Activated CD4-positive, alpha-beta memory T cell treated with anti-CD3 and anti-CD28 coated beads for 36 hours (primary cell): ENCODE data around the gene SACM1L. TPM values are rescaled to one million over a fixed set of nuclear protein-coding genes. Genes with fewer than 3 reads are reported as not detected.

Experiments used
- CTCF ChIA-PET: fragments of 350-600 bp; sonication (Branson Sonifier 250); formaldehyde crosslinking; loops from one replicate; lab custom pipeline; 2021; ENCODE audit warnings: antibody characterized with exemption, inconsistent platforms; lab: Charles Lee
- POLR2A ChIA-PET: fragments of 350-600 bp; sonication (Branson Sonifier 250); formaldehyde crosslinking; loops from one replicate; lab custom pipeline; 2021; ENCODE audit warnings: antibody characterized with exemption; lab: Charles Lee
- DNase-seq: peaks from one replicate; pipeline ENCODE4 v3.0.0-alpha.2; 2020
- H3K27ac Mint-ChIP-seq: one replicate; pipeline ENCODE4 v1.8.0; 2021; ENCODE audit warnings: mixed read lengths
- H3K27me3 Mint-ChIP-seq: one replicate; pipeline ENCODE4 v1.8.0; 2021; ENCODE audit warnings: mixed read lengths
- H3K36me3 Mint-ChIP-seq: one replicate; pipeline ENCODE4 v1.8.0; 2021; ENCODE audit warnings: mixed read lengths
- H3K4me1 Mint-ChIP-seq: one replicate; pipeline ENCODE4 v1.8.0; 2021; ENCODE audit warnings: low read depth, mixed read lengths
- H3K4me3 Mint-ChIP-seq: one replicate; pipeline ENCODE4 v1.8.0; 2021; ENCODE audit warnings: mild to moderate bottlenecking, mixed read lengths
- H3K9me3 Mint-ChIP-seq: one replicate; pipeline ENCODE4 v1.8.0; 2021; ENCODE audit warnings: mixed read lengths
- intact Hi-C: fragments of 100-400 bp; cut with micrococcal nuclease; formaldehyde crosslinking; loops from one replicate; pipeline ENCODE4 v1.15.1; 2023
- total RNA-seq, 2 experiments: library from RNA; stranded (reverse); gene quantifications; one replicate each; pipeline ENCODE4 v1.2.3, GENCODE V29; 2021

Gene SACM1L, protein sequence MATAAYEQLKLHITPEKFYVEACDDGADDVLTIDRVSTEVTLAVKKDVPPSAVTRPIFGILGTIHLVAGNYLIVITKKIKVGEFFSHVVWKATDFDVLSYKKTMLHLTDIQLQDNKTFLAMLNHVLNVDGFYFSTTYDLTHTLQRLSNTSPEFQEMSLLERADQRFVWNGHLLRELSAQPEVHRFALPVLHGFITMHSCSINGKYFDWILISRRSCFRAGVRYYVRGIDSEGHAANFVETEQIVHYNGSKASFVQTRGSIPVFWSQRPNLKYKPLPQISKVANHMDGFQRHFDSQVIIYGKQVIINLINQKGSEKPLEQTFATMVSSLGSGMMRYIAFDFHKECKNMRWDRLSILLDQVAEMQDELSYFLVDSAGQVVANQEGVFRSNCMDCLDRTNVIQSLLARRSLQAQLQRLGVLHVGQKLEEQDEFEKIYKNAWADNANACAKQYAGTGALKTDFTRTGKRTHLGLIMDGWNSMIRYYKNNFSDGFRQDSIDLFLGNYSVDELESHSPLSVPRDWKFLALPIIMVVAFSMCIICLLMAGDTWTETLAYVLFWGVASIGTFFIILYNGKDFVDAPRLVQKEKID
- 10 to 100 TPM; 64.3 to 71.2 TPM for total RNA-seq

DNA sequence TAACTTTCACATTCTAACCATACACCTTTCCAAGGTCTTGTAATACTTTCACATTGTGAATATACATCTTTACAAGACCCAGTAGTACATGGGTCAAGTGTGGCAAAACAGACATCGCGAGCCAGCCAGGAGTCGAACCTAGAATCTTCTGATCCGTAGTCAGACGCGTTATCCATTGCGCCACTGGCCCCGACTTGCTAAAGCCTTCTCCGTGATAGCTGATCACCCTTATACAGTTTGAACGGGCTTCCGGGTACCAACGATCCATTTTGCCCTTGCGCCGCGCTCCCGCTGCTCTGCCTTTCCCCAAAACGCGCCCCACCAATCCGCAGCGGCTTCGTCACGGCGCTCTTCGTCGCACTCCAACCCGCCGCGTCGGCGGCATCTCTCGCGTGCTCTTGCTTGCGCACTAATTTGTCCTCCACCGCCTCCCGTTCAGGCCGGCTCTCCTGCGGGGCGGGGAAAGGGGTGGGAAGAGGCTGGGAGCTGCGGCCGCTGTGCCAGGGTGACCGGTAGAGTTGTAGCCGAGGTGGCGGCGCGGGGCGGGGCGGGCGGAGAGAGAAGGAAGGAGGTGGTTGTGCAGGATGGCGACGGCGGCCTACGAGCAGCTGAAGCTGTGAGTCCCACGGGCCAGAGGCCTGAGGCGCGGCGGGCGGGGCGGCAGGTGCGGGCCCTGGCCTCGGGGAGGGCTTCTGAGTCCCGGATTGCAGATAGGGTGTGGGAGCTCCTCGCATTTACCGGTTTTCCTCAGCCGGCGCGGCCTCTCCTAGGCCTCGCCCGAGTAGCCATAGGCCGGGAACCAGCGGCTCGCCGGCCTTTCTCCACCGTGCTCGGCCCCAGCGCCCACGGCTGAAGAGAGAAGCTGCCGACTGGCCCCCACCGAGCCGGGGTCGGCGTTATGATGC lies at the start of gene SACM1L:
TSS of gene SACM1L (plus strand) at position 515 of the 905 bp plus-strand sequence. CDS start at position 585, 70 bp downstream.
- ChIA-PET CTCF (interaction anchor here (1.2 to 3.6 kb wide), 6 partner anchors 15 to 178 kb away, joined by 3 to 25 read pairs (median 13); no protein-coding TSS in a partner anchor), POLR2A (interaction anchor here (0.7 to 3.1 kb wide), 6 partner anchors 12 to 95 kb away, joined by 3 to 23 read pairs (median 4); partner anchors contain the start of gene LIMD1)
- Mint-ChIP-seq H3K27ac (peak within 1 kb of the TSS; percentile 85), H3K4me1 (peaks cover 44% of the 10 kb centered on the region), H3K9me3 (peaks cover 3% of the 10 kb centered on the region), H3K27me3 (peaks cover 4% of the 10 kb centered on the region), H3K4me3 (peak within 1 kb of the TSS; percentile 75), H3K36me3 (peaks cover 22% of the 10 kb centered on the region)
- peak; percentile 98 for DNase-seq
- intact Hi-C loops = no loop called here

- Mint-ChIP-seq H3K4me3 (no peak overlapping the region), H3K9me3 (no peaks in the 10 kb centered on the region), H3K27me3 (no peaks in the 10 kb centered on the region), H3K27ac (no peak overlapping the region), H3K4me1 (peaks cover 6% of the 10 kb centered on the region), H3K36me3 (peaks cover 18% of the 10 kb centered on the region)
- POLR2A ChIA-PET = no interaction called here
- DNase-seq = no peak
- intact Hi-C loops = no loop called here
- CTCF ChIA-PET = interaction anchor here (1.9 kb wide), 1 partner anchor 20 kb away, joined by 4 read pairs; no protein-coding TSS in a partner anchor
Measured at GRCh38 chr3:45640091-45640507, 49.1 kb upstream of the SACM1L start.

GRCh38 chr3:45640724-45641361 lies 48.4 kb upstream of the SACM1L start:
- DNase-seq = no peak
- H3K36me3 Mint-ChIP-seq = peaks cover 16% of the 10 kb centered on the region
- intact Hi-C loops = no loop called here
- CTCF ChIA-PET = interaction anchor here (1.9 kb wide), 1 partner anchor 19 kb away, joined by 4 read pairs; no protein-coding TSS in a partner anchor
- no peaks in the 10 kb centered on the region for H3K27me3 Mint-ChIP-seq
- no peak overlapping the region for H3K27ac Mint-ChIP-seq
- no peaks in the 10 kb centered on the region for H3K9me3 Mint-ChIP-seq
- H3K4me3 Mint-ChIP-seq = no peak overlapping the region
- POLR2A ChIA-PET = interaction anchor here (1.0 kb wide), 1 partner anchor 11 kb away, joined by 3 read pairs; no protein-coding TSS in a partner anchor
- H3K4me1 Mint-ChIP-seq = peaks cover 6% of the 10 kb centered on the region

DNA sequence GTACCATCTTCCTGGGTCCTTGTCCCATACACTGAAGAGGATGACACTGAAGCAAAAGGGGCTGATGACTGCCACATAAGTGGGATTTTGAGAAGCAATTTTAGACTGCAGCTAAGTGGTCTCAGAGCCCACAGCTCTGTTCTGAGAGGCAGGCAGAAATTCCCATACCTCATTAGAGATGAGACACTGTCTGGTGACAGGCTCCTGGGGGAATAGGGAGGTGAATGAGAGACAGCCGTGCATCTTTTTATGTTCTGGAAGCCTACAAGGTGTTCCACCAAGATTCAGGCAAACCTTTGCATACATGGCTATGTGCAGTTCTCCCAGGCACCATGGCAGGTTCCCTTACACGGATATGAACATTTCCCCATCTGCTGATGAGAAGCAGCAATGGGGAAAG lies 47.4 kb upstream of the SACM1L start:
- peaks cover 13% of the 10 kb centered on the region for H3K36me3 Mint-ChIP-seq
- ChIA-PET POLR2A (interaction anchor here (1.0 kb wide), 1 partner anchor 11 kb away, joined by 3 read pairs; no protein-coding TSS in a partner anchor), CTCF (interaction anchor here (0.6 to 1.9 kb wide), 2 partner anchors 18 to 39 kb away, joined by 3 to 4 read pairs; no protein-coding TSS in a partner anchor)
- no peaks in the 10 kb centered on the region for H3K9me3 Mint-ChIP-seq
- no peak for DNase-seq
- H3K27me3 Mint-ChIP-seq = no peaks in the 10 kb centered on the region
- intact Hi-C loops = no loop called here
- no peak overlapping the region for H3K4me3 Mint-ChIP-seq
- peaks cover 6% of the 10 kb centered on the region for H3K4me1 Mint-ChIP-seq
- no peak overlapping the region for H3K27ac Mint-ChIP-seq

DNA sequence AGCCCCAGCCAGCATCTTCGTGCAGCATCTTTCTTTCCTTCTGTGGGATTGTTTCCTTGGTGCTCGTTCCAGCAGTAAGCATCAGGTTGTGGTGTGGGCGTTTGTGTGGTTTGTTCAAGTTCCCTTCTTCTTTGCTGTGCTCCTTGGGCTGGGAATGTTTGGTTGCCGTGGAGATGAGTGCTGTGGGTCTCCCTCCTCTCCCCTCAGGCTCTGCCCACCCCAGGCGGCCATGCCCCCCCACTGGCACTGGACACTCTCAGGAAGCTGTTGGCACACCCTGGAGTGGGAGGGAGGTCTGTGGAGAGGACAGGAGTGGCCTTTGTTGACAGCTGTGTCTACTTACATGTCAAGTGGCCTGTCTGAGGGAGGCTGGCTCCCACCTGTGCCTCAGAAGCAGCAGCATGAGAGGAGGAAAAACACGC lies 46.5 kb upstream of the SACM1L start:
- intact Hi-C loops = no loop called here
- H3K27ac Mint-ChIP-seq = no peak overlapping the region
- H3K4me1 Mint-ChIP-seq = peaks cover 6% of the 10 kb centered on the region
- H3K27me3 Mint-ChIP-seq = no peaks in the 10 kb centered on the region
- H3K4me3 Mint-ChIP-seq = no peak overlapping the region
- H3K9me3 Mint-ChIP-seq = peaks cover 1% of the 10 kb centered on the region
- no peak for DNase-seq
- peaks cover 11% of the 10 kb centered on the region for H3K36me3 Mint-ChIP-seq
- CTCF ChIA-PET = no interaction called here
- POLR2A ChIA-PET = no interaction called here

- POLR2A ChIA-PET = no interaction called here
- Mint-ChIP-seq H3K9me3 (peaks cover 14% of the 10 kb centered on the region), H3K4me1 (peaks cover 6% of the 10 kb centered on the region), H3K36me3 (peaks cover 19% of the 10 kb centered on the region), H3K27ac (no peak overlapping the region), H3K4me3 (no peak overlapping the region), H3K27me3 (no peaks in the 10 kb centered on the region)
- no peak for DNase-seq
- intact Hi-C loops = no loop called here
- CTCF ChIA-PET = interaction anchor here (0.6 to 2.4 kb wide), 3 partner anchors 16 to 49 kb away, joined by 3 to 12 read pairs (median 3); partner anchors contain the start of gene LIMD1
Measured at GRCh38 chr3:45644063-45644790, 45.0 kb upstream of the SACM1L start.

GRCh38 chr3:45644791-45645201 lies 44.4 kb upstream of the SACM1L start:
- Mint-ChIP-seq H3K27me3 (no peaks in the 10 kb centered on the region), H3K27ac (no peak overlapping the region), H3K4me3 (no peak overlapping the region), H3K36me3 (peaks cover 20% of the 10 kb centered on the region), H3K9me3 (peaks cover 15% of the 10 kb centered on the region), H3K4me1 (peaks cover 5% of the 10 kb centered on the region)
- intact Hi-C loops = no loop called here
- no peak for DNase-seq
- CTCF ChIA-PET = interaction anchor here (0.6 to 2.4 kb wide), 3 partner anchors 15 to 50 kb away, joined by 3 to 12 read pairs (median 3); partner anchors contain the start of gene LIMD1
- POLR2A ChIA-PET = no interaction called here

GRCh38 chr3:45646051-45646585 lies 43.1 kb upstream of the SACM1L start:
- peaks cover 21% of the 10 kb centered on the region for H3K9me3 Mint-ChIP-seq
- intact Hi-C loops = no loop called here
- peaks cover 25% of the 10 kb centered on the region for H3K36me3 Mint-ChIP-seq
- no peak overlapping the region for H3K4me3 Mint-ChIP-seq
- H3K27ac Mint-ChIP-seq = no peak overlapping the region
- no peak for DNase-seq
- ChIA-PET CTCF (interaction anchor here (0.8 to 2.4 kb wide), 2 partner anchors 10 to 14 kb away, joined by 3 to 12 read pairs; no protein-coding TSS in a partner anchor), POLR2A (no interaction called here)
- H3K27me3 Mint-ChIP-seq = no peaks in the 10 kb centered on the region
- no peaks in the 10 kb centered on the region for H3K4me1 Mint-ChIP-seq

DNA sequence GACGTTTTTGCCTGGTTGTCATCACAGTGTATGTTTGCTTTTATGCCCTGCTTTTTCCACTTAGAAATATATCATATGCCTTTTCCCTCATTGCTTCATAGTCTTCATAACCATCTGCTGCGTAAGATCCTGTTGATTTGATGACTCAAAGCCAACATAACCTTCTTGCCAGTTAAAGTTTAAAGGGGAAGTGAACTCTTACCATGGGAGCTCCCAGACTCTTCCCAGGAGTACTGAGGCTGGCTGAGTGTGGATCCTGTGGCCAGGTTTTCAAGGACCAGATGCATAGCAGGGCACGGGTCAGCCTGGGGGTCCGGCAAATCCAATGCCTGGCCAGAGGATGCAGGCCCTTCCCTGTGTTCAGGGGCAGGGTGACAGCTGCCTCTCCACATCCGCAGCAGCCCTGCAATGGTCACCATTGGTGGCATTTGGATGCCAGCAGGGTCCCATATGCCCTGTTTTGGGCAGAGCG lies 42.0 kb upstream of the SACM1L start:
- Mint-ChIP-seq H3K27ac (no peak overlapping the region), H3K36me3 (peaks cover 25% of the 10 kb centered on the region), H3K27me3 (no peaks in the 10 kb centered on the region), H3K4me1 (no peaks in the 10 kb centered on the region), H3K4me3 (no peak overlapping the region), H3K9me3 (peaks cover 21% of the 10 kb centered on the region)
- intact Hi-C loops = no loop called here
- no peak for DNase-seq
- CTCF ChIA-PET = no interaction called here
- POLR2A ChIA-PET = no interaction called here

DNA sequence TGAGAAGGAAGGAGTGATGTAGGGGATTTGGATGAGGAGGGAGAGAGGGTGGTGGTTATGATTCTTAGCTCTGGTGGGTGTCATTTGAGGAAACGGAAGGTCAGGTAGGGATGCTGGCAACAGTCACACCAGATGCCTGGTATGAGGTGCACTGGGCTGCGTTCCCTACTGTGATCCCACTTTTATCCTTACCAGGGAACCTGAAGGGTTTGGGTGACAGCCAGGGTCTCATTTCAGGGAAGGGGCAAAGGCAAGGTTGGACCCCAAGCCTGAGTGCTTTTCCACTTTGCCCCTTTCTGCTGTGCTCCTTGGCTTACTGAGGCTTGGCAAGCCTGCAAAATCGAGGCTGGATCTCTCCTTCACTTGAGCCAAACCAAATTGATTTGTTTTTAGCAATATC lies 36.0 kb upstream of the SACM1L start:
- H3K4me3 Mint-ChIP-seq = no peak overlapping the region
- CTCF ChIA-PET = interaction anchor here (3.0 kb wide), 1 partner anchor 143 kb away, joined by 16 read pairs; no protein-coding TSS in a partner anchor
- POLR2A ChIA-PET = no interaction called here
- H3K27ac Mint-ChIP-seq = no peak overlapping the region
- peaks cover 14% of the 10 kb centered on the region for H3K4me1 Mint-ChIP-seq
- H3K27me3 Mint-ChIP-seq = no peaks in the 10 kb centered on the region
- DNase-seq = no peak
- peaks cover 18% of the 10 kb centered on the region for H3K36me3 Mint-ChIP-seq
- H3K9me3 Mint-ChIP-seq = peaks cover 15% of the 10 kb centered on the region
- intact Hi-C loops = no loop called here
